IPS-11a (cell line): ENCODE data around the gene LRIT1.

Source experiments
- H3K4me3 ChIP-seq: one replicate; pipeline ENCODE4 v1.5.1; 2013; ENCODE audit warnings: low read depth, low read length, control low read depth

Gene LRIT1

DNA sequence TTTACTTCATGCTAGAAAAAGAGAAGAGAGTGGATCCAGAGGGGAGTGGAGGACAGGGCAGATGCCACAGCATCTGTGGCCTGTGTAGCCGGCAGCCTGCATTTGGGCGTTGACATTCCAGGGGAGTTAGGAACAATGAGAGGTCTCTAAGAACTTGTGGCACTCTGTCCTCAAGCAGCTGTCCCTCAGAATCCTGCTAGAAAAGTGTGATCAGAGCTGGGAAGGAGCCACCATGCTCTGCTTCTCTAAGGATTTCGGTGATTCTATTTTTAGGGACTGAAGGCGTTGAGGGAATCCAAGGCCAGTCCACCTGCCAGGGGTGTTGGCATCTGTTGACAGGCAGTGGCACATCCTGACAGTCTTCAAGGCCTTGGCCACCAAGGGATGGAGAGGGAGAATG lies 23.6 kb downstream of the LRIT1 start:
- H3K4me3 ChIP-seq, result no peak overlapping the region

DNA sequence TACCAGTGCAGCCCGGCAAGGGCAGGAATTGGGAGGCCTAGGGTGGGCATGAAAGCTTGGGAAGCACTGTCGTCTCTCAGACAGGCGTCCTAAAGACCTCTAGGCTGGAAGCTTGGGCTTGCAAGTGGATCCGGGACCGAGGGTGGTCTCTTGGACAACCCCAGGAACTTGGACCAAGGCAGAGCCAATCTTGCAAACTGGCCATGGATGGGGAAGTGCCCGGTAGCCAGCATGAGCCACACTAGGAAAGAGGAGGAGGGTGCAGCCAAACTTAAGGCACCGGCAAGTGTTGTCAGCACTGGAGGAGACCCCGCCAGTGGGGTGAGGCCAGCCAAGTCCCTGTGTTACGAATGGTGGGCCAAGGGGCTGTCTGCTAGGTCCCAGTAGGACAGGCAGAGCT lies 24.5 kb downstream of the LRIT1 start:
- H3K4me3 ChIP-seq, result no peak overlapping the region

DNA sequence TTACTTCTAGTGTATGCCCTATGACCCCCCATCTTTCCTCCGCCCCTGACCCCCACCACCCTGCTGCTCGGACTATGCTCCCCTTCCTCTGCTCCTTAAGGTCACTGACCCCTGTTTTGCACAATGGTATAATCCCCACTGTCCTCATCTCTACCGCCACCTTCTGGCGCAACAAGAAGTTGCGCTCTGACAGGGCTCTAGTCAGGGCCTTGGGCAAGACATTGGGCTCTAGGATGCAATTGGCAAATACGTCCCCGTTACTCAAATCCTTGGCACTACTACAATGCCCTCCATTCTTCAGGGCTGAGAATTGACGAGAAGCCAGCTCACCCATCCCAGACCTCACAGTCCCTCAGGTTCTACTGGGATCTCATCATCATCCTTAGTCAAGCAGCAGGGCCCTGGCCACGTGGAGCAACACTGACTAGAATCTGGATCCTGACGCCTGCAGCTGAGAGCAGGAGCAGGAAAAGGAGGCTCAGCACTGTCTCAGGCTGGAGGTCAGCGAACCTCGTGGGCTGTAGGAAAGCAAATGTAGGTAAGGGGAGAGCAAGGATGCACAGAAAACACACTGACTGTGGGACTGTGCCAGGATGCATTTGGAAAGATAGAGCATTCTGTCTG lies 26.6 kb downstream of the LRIT1 start:
- H3K4me3 ChIP-seq, result no peak overlapping the region

DNA sequence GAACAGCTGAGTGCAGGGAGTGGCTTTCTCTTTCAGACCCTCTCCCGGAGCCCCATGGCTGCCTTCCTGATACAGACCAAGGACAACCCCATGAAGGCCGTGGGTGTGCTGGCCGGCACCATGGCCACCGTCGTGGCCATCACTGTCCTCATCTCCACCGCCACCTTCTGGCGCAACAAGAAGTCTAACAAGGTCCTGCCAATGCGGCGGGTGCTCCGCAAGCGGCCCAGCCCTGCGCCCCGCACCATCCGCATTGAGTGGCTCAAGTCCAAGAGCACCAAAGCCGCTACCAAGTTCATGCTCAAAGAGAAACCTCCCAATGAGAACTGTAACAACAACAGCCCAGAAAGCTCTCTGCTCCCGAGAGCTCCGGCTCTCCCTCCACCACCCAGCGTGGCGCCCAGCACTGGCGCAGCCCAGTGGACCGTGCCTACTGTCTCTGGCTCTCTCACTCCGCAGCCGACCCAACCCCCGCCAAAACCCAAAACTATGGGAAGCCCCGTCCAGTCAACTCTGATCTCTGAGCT lies 27.2 kb downstream of the LRIT1 start:
- H3K4me3 ChIP-seq, result no peak overlapping the region

DNA sequence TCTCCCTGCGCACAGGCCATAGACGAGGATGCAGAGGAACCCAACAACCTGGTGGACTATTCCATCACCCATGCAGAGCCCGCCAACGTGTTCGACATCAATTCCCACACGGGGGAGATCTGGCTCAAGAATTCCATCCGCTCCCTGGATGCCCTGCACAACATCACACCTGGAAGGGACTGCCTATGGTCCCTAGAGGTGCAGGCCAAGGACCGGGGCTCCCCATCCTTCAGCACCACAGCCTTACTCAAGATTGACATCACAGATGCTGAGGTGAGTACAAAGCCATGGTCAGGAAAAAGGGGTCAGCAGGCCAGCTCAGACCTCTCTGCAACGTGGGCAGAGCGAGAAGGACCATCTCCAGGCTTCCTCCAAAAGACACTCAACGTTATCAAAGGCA lies 28.3 kb downstream of the LRIT1 start:
- H3K4me3 ChIP-seq, result no peak overlapping the region

DNA sequence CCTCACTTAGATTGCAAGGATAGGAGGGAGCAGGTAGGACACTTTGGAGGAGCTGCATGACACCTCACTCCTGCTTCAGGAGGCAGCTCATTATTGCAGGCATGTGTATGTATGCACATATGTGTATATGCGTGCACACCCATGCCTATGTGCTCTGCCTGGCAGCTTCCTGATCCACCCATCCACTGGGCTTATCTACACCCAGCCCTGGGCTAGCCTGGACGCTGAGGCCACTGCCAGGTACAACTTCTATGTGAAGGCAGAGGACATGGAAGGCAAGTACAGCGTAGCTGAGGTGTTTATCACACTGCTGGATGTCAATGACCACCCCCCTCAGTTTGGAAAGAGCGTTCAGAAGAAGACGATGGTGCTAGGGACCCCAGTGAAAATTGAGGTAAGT lies 29.3 kb downstream of the LRIT1 start:
- no peak overlapping the region for H3K4me3 ChIP-seq

DNA sequence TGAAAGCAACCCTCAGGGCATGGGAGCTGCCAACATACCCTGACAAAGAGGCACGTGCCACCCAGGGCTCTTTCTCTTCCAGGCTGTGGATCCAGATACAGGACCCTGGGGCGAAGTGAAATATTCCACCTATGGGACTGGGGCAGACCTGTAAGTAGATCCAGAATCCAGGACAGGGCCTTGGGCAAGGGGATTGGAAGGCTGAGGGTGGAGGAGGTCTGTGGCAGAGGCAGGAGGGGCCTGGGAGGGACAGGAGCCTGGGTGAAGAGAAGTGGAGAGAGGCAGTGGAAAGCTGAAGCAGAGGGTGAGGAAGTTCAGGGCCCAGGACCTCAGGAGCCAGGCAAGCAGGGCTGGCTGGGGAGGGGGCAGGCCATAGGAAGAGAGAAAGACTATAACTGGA lies 29.8 kb downstream of the LRIT1 start:
- no peak overlapping the region for H3K4me3 ChIP-seq

DNA sequence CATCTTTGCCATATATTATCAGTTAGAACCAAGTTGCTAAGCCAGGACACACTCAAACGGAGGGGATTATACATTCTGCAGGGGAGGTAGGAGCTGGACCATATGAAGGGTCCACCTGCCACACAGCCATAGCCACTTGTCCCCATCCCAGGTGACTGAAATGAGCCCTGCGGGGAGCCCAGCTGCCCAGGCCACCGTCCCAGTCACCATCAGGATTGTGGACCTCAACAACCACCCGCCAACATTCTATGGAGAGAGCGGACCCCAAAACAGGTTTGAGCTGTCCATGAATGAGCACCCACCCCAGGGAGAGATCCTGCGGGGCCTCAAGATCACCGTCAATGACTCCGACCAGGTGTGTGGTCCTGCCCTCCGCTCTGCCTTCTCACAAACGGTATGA lies 33.3 kb downstream of the LRIT1 start:
- H3K4me3 ChIP-seq, result no peak overlapping the region

DNA sequence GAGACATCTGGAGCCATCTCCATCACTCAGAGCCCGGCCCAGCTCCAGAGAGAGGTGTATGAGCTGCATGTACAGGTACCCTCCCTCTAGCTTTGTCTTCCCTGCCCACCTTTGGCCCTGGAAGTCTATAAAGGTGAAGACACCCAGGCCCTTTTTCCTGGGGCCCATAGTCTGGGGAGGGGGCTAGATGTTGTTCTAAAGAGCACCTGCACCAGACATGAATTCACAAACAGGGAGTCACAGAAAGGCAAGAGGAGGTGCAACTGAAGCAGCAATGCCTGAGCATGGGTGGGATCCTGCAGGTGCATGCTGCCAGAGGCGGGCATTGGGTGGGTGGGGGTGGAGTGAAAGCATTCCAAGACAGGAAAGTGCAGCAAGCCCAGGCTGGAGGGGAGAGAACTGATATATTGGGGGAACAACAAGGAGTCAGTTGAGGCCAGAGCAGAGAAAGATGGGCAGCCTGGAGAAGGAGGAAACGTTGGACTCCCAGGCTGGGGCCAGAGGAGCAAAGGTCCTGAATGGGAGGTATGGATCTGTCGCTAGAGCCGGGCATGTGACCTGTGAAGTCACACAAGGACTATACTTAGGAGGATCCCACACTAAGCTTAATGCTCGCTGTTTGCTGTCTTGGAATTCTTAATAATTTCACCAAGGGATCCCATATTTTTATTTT lies 35.4 kb downstream of the LRIT1 start:
- no peak overlapping the region for H3K4me3 ChIP-seq

DNA sequence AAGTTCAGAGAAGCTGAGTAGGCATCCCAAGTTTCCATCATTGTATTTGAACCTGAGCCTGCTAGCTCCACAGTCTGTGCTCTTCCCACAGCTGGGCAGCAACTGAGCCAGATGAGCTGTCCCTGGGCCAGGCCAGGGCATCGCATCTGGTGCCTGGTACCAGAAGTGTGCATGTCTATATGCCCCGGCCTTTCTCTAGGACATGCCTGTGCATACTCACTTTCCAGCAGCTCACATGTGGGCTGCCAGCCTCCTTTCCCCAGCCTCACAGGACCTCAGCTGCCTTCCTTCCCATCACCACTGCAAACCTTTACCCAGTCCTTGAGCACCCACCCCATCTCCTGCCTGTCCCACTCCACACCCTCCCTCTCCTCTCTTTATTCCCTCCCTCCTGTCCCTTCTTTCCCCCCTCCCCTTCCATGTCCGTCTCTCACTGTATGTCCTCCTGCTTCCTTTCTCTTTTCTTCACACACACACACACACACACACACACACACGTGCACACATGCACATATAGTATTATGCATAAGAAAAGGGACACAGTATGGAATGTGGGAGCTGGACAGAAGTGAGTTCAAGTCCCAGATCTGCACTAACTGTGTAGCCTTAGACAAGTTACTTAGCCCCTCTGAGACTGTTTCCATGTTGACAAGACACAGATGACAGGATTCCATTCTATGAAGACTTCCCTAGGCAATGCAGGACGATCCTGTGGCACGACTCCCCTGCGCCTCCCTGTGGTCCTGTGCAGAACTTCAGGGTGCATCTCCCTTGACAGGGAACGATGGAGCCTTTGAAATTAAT lies 36.1 kb downstream of the LRIT1 start:
- H3K4me3 ChIP-seq, result no peak overlapping the region

DNA sequence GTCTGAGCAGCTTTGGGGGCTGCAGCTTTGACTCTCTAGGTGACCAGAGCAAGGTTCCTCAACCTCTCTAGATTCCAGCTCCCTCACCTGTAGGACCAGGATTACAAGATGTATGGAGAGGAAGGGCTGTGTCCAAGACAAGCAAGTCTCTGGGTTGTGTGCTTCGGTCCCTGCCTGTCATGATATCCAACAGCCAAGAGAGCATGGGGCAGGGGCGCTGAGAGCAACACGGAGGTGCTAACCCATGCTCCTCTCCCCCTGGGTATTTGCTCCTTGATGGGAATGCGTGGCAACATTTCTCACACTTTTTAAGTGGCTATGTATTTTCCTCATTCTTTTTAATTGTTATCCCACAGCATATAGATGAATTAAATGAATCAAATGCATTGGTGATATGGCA lies 36.7 kb downstream of the LRIT1 start:
- H3K4me3 ChIP-seq, result no peak overlapping the region

DNA sequence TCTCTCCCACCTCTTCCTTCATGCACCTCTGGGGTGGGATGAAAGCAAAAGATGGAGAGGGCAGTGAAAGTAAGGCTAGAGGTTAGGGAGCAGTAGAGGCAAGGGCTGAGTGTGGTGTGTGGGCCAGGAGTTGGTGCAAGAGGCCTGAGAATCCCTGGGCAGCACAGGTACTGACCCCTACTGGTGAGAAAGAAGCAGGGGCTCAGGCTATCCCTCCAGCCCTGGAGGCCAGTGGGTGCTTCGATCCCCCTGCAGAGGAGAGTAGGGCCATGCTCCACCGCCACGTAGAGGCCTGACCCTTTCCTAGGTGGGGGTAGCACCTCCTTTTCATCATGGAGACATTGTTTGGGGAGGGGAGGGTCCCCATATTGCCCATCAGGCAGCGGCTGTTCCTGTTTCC lies 37.2 kb downstream of the LRIT1 start:
- H3K4me3 ChIP-seq, result no peak overlapping the region

DNA sequence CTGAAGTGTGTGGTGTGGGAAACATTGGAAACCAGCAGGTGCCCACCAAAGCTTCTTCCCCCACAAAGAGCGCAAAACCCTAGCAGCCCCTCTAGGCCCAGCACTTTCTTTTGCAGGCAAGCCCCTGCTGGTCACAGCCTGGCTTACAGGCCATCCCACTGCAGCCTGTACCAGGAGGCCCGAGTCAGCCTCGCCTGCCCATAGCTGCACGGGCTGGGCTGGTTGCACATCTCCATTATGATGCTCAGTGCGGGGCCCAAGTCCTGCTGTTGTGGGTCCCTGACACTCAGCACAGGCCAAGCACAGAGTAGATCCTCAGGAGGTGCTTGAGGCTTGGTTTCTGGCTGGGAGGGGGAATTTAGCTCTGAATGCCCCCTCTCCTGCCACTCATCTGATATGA lies 39.0 kb downstream of the LRIT1 start:
- H3K4me3 ChIP-seq, result no peak overlapping the region

DNA sequence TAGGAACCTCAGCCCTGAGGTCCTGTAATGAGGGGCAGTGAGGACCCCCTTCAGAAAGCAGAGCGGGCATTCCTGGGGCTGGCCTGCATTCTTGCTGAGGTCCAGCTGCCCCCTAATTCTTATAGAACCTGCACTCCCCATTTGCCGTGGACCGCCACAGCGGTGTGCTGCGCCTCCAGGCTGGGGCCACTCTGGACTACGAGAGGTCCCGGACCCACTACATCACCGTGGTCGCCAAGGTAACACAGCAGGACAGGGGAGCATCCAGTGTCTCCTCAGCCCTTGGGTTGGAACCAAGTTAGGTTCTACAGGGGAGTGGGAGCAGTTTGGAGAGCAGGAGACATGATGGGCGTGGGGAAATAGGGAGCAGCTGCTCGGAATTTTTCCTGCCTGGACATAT lies 39.7 kb downstream of the LRIT1 start:
- H3K4me3 ChIP-seq, result no peak overlapping the region

DNA sequence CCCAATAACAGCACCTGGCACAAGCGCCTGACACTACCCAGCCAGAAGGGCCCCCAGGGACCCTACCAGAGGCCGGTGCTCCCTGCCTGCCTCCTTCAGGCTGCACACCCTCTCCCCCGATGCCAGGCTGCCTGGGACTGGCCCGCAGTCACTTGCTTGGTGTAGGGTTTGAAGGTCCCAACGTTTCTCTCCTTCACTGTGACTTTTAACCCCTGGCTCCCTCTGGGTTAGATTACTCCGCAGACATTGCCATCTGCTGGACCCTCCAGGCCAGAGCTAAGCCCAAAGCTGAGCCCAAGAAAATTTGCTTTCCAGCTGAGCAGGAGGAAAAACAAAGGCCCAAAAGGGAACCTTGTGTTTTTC lies 40.1 kb downstream of the LRIT1 start:
- H3K4me3 ChIP-seq, result no peak overlapping the region

DNA sequence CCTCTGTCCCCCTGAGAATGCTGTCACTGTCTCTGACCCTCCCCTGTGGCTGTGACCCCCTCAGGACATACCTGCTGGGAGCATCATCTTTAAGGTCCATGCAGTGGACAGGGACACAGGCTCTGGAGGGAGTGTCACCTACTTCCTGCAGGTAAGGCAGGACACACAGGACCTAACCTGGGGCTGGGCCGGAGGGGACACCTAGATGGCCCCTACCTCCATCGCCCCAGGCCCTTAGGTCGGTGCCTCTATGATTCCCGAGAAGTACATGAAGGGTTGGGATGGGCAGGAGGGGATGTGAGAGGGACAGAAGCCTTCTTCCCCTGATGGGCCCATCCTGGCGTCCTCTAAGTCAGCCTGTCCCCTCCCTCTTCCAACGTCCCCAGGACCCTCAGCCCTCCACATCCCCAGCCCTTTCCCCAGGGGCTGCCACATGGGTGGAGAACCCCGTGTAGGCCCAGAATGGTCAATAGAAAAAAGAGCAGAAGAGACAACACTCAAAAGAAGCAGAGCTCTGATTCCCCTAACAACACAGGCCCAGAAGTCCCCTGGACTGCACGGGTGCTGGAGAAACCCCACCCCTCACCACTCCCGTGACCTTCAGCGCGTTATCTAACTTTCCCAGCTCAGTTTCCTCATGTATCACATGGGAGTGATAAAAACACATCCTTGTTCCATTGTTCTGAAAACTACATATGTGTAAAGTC lies 40.7 kb downstream of the LRIT1 start:
- H3K4me3 ChIP-seq, result no peak overlapping the region

DNA sequence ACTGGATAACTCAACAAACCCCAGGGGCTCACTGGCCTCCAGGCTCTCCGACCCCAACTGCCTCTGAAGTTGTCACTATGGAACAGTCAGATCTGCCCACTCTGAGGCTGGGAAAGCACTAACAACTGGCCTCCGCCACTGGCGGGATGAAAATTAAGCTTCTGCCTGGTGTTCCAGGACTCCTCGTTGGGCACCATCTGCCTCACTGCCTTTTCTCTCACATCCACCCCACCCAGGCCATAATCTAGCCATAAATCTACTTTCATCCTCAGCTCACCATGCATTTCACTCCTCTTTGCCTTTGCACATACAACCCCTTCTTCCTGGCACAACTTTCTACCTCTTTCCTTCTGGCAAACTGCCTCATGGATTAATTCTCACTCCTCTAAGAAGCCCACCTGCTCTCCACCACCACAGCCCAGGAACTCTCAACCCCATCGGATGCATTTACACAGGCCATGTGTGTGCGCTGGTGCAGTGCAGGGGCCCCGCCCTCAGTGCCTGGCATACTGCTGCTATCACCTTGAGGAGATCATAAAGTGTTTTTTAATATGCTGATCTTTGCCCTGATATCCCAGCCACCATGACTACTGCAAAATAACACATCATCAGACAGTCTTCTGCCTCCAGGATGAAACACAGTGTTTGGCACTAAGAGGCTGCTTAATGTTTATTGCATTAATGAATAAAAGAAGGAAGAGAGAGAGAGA lies 43.0 kb downstream of the LRIT1 start:
- H3K4me3 ChIP-seq, result no peak overlapping the region

DNA sequence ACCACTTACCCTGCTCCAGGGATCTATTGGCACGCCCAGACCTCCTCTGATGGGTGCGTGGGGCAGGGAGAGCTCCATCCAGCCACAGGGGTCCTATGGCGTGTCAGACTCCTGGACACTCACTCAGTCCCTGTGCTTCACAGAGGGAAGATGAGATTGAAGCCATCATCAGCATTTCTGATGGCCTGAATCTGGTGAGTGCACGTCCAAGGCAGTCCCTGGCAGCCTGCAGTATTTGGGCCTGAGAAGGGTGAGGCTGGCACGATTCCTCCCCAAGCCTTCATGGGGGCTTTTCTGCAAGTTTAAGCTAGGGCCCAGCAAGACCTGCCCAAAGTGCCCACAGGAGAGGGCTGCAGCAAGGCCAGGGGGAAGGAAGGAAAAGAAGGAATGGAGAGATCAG lies 43.7 kb downstream of the LRIT1 start:
- H3K4me3 ChIP-seq, result no peak overlapping the region

DNA sequence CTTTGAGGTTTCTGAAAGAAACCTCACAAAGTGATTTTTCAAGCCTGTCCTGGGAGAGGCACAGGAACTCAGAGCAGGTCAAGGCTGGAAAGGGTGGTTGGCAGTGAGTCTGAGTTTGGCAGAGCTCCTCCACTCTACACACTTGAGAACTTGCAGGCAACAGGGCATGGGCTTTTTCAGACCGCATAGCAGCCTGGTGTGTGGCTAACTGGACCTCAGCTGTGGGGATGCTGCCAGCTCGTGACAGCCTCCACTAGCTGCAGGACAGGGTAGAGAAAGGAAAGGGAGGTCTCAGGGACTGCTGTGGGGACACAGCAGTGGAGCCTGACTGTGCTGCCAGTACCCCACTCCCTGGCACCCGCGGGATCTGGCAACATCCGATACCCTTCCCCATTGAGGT lies 44.4 kb downstream of the LRIT1 start:
- H3K4me3 ChIP-seq, result no peak overlapping the region

DNA sequence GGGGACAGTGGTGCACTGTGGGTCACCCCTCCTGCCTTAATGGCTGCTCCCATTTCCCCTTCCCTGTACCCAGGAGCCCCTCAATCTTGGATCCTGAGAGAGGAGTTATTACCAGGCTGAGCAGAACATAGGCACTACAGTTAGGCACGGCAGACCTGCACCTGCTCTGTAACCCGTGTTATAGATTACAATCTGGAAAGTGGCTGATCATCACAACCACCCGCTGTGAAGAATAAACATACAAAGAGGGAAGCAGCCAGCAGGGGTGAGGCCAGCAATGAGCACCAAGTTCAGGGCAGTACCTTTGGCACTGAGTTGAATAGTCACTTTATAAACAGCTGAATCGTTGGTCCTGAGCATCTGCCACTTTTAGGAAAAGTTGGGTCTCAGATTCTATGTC lies 45.3 kb downstream of the LRIT1 start:
- H3K4me3 ChIP-seq, result no peak overlapping the region
